OCI-LY1 (cell line): ENCODE results near the gene SAMD1.

Experiments
- EZH2 ChIP-seq: fragments of 200-600 bp; sonication (generic), shearing (Covaris generic); IDR thresholded peaks from 2 replicates; pipeline ENCODE4 v1.8.0; 2017; ENCODE audit warnings: borderline replicate concordance, mixed run types, mild to moderate bottlenecking, antibody characterized with exemption, low read length, moderate library complexity, mixed read lengths
- TF ChIP-seq, protein P1 (sequence below): fragments of 200-600 bp; sonication (generic), shearing (Covaris generic); IDR thresholded peaks from 2 replicates; pipeline ENCODE4 v1.5.1; 2017; ENCODE audit warnings: mild to moderate bottlenecking, antibody characterized with exemption, low read length, moderate library complexity, mixed read lengths

GRCh38 chr19:14106840-14107239, 16.3 kb upstream of the SAMD1 start:
- TF ChIP-seq, protein P1, sequence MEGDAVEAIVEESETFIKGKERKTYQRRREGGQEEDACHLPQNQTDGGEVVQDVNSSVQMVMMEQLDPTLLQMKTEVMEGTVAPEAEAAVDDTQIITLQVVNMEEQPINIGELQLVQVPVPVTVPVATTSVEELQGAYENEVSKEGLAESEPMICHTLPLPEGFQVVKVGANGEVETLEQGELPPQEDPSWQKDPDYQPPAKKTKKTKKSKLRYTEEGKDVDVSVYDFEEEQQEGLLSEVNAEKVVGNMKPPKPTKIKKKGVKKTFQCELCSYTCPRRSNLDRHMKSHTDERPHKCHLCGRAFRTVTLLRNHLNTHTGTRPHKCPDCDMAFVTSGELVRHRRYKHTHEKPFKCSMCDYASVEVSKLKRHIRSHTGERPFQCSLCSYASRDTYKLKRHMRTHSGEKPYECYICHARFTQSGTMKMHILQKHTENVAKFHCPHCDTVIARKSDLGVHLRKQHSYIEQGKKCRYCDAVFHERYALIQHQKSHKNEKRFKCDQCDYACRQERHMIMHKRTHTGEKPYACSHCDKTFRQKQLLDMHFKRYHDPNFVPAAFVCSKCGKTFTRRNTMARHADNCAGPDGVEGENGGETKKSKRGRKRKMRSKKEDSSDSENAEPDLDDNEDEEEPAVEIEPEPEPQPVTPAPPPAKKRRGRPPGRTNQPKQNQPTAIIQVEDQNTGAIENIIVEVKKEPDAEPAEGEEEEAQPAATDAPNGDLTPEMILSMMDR, result no peak
- TF ChIP-seq EZH2, result no peak
